Tibial nerve (tissue), 4 donors: ENCODE measurements around the gene PTPRM. TPM values are rescaled to one million over a fixed set of nuclear protein-coding genes. Genes with fewer than 3 reads are reported as not detected.

Experiments used
- DNase-seq, 2 donors: peaks; one replicate each; pipeline ENCODE4 v3.0.0-alpha.2; 2019; ENCODE audit warnings: low spot score in 2 of 2
- H3K27ac ChIP-seq, 4 donors: fragments of 200-600 bp; sonication (generic) in 3 of 4; one replicate each; pipeline ENCODE4 v1.5.1; 2017 to 2019; ENCODE audit warnings: mild to moderate bottlenecking in 1 of 4
- H3K27me3 ChIP-seq, 2 donors: fragments of 200-600 bp; sonication (generic) in 1 of 2; one replicate each; pipeline versions ENCODE4 v1.5.1 to v1.6.0; 2017 to 2019
- H3K36me3 ChIP-seq, 3 donors: fragments of 200-600 bp; sonication (generic); one replicate each; pipeline ENCODE4 v1.5.1; 2018 to 2019
- H3K4me1 ChIP-seq, 4 donors: fragments of 200-600 bp; sonication (generic) in 3 of 4; one replicate each; pipeline ENCODE4 v1.5.1; 2017 to 2019
- H3K4me3 ChIP-seq, 4 donors: fragments of 200-600 bp; sonication (generic) in 3 of 4; one replicate each; pipeline ENCODE4 v1.5.1; 2017 to 2019; ENCODE audit warnings: mild to moderate bottlenecking in 1 of 4, moderate library complexity in 1 of 4
- H3K9me3 ChIP-seq, 4 donors: fragments of 200-600 bp; sonication (generic) in 3 of 4; one replicate each; pipeline ENCODE4 v1.5.1; 2017 to 2019
- EP300 ChIP-seq, 2 donors: sonication (generic); formaldehyde crosslinking; IDR thresholded peaks; one replicate each; pipeline ENCODE4 v1.6.1; 2017; ENCODE audit warnings: antibody characterized with exemption in 2 of 2, mild to moderate bottlenecking in 1 of 2
- POLR2A ChIP-seq, 2 donors: fragments of 450-650 bp; IDR thresholded peaks; one replicate each; pipeline ENCODE4 v1.6.1; 2017; ENCODE audit warnings: antibody characterized with exemption in 2 of 2, mild to moderate bottlenecking in 2 of 2, moderate library complexity in 2 of 2
- WGBS, 2 donors: methylation state at CpG; one replicate each; pipeline ENCODE4 v1.1.5; 2018; 5-methylcytosine and 5-hydroxymethylcytosine counted together
- total RNA-seq, 4 donors: library from RNA; depleted of rRNA; stranded (reverse); fragments of >200 nt; gene quantifications; one replicate each; pipeline ENCODE4 v1.1.0, GENCODE V29; 2016
- TF ChIP-seq, protein P1 (sequence below), 5 experiments: fragments of 200-600 bp in 3 of 5; fragments of 450-650 bp in 2 of 5; sonication (generic) in 3 of 5; IDR thresholded peaks; one replicate each; pipeline ENCODE4 v1.5.1; 2016 to 2019; ENCODE audit warnings: antibody characterized with exemption in 5 of 5, mild to moderate bottlenecking in 3 of 5, moderate library complexity in 2 of 5

Gene PTPRM
- total RNA-seq, 4 donors from 2014 or later: 62.2 to 92.4 (median 80.7) TPM

DNA sequence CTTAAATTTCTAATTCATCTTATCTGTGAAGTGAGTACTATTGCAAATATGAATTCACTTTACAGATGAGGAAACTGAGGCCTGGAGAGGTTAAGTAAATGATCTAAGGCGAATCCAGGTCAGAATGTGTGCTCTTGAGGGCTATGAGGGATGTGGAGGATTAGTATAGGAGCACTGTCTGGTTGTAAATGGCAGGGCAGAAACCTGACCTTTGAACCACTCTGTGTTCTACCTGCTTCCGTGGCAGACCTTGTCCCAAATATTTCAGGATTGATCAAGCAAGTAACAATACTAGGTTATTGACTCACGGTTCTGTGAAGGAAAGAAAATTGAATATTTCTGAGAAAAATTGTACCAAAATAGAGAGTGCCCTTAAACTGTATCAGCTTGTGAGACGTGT is 74.7 kb downstream of the PTPRM start:
- Histone ChIP-seq H3K4me3 (no peak overlapping the region), H3K36me3 (no peaks in the 10 kb centered on the region), H3K4me1 (no peaks in the 10 kb centered on the region), H3K27me3 (no peaks in the 10 kb centered on the region), H3K9me3 (no peaks in the 10 kb centered on the region), H3K27ac (no peak overlapping the region)
- TF ChIP-seq EP300 (IDR thresholded peaks at IDR 0.05) (no peak), POLR2A (IDR thresholded peaks at IDR 0.05) (no peak)
- TF ChIP-seq, protein P1, sequence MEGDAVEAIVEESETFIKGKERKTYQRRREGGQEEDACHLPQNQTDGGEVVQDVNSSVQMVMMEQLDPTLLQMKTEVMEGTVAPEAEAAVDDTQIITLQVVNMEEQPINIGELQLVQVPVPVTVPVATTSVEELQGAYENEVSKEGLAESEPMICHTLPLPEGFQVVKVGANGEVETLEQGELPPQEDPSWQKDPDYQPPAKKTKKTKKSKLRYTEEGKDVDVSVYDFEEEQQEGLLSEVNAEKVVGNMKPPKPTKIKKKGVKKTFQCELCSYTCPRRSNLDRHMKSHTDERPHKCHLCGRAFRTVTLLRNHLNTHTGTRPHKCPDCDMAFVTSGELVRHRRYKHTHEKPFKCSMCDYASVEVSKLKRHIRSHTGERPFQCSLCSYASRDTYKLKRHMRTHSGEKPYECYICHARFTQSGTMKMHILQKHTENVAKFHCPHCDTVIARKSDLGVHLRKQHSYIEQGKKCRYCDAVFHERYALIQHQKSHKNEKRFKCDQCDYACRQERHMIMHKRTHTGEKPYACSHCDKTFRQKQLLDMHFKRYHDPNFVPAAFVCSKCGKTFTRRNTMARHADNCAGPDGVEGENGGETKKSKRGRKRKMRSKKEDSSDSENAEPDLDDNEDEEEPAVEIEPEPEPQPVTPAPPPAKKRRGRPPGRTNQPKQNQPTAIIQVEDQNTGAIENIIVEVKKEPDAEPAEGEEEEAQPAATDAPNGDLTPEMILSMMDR (IDR thresholded peaks at IDR 0.05): no peak
- WGBS, 2 donors: 88 to 96% methylated on average over 4 of the region's 4 CpGs
- no peak for DNase-seq

DNA sequence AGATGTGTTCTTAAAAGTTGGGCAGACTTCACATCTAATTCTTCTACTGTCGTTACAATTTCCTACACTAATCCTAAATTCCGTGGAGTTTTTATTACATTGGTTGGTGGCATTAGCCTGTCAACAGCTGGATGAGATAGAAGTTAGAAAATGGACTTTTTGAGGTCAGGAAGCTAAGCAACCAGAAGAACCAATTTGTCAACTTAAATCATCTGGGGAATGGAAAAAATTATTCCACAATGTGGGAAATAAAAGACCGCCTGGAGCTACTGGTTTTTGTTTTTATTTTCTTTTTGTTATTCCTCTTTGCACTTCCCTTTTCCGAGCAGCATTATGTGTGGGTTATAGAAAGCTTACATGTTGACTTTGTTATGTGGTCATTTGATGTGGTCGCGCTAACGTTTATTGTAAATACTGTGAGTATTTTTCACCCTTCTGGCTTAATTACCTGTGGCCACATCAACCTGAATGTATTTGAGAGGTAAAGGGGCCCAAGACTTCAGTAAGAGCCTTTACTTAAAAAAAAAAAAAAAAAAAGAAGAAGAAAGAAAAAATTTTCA is 75.3 kb downstream of the PTPRM start:
- Histone ChIP-seq H3K27me3 (no peaks in the 10 kb centered on the region), H3K36me3 (no peaks in the 10 kb centered on the region), H3K4me1 (no peaks in the 10 kb centered on the region), H3K27ac (no peak overlapping the region), H3K4me3 (no peak overlapping the region), H3K9me3 (no peaks in the 10 kb centered on the region)
- DNase-seq: no peak
- no peak for TF ChIP-seq EP300 (IDR thresholded peaks at IDR 0.05)
- TF ChIP-seq, protein P1 (IDR thresholded peaks at IDR 0.05): no peak
- TF ChIP-seq POLR2A (IDR thresholded peaks at IDR 0.05): no peak
- WGBS, 2 donors: 78 to 81% methylated on average over 7 of the region's 7 CpGs

DNA sequence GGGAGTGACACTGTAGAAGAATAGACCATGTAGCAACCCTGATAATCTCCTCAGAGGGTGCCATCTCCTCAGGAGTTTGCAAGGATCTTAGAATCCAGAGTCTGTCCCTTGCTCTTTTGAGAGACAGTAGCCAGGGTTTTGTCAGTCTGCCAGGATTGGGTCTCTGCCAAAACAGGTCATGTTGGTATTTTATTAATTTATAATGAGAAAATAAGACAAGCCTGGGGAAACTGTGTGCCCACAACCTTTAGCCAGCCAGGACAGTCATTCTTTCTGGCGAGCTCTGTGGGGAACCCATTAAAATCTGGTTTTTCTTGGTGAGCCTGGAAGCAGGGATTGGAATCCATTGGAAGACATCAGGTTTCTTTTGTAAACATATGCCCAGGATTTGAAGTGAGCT is 78.6 kb downstream of the PTPRM start:
- peaks cover 0 to 5% (median 3%) of the 10 kb centered on the region in 4 donors for H3K9me3 ChIP-seq
- TF ChIP-seq, protein P1 (IDR thresholded peaks at IDR 0.05): no peak
- TF ChIP-seq POLR2A (IDR thresholded peaks at IDR 0.05): no peak
- no peak for TF ChIP-seq EP300 (IDR thresholded peaks at IDR 0.05)
- no peaks in the 10 kb centered on the region for H3K27me3 ChIP-seq
- WGBS, 2 donors: 76 to 91% methylated on average over 1 of the region's 1 CpG
- H3K4me1 ChIP-seq: no peaks in the 10 kb centered on the region
- no peak overlapping the region for H3K27ac ChIP-seq
- DNase-seq: no peak
- no peaks in the 10 kb centered on the region for H3K36me3 ChIP-seq
- H3K4me3 ChIP-seq: no peak overlapping the region

DNA sequence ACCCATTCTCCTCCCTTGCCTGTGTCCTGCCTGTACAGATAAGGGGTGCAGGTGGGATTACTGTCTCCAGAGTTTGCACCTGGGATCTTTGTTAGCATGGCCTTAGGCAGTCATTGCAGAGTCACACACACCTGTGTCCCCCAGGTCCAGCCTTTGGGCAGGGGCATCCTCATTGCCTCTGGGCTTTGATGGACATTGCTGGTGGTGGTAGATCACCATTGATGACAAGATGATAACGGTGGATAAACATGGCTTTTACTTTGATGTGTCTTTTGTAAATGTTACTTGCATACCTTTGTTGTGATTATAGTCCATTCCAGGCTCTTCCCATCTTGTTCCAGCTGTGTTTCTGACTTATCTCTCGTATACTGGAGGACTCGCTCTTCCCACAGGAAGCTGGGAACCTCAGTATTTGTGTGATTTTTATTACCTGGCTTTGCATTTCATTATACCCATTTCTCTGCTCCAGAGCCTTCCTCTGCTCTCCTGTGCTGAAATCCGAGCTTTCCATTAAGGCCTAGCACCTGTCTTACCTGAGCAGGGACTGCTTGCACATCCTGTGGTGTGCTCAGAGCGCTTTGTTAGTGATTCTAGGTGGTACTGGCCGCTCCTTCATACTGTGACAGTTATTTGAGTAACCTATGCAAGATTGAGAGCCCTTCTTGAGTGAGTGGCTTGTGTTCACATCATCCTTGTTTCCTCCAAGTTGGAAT is 79.2 kb downstream of the PTPRM start:
- TF ChIP-seq POLR2A (IDR thresholded peaks at IDR 0.05): no peak
- TF ChIP-seq EP300 (IDR thresholded peaks at IDR 0.05): no peak
- TF ChIP-seq, protein P1 (IDR thresholded peaks at IDR 0.05): no peak
- Histone ChIP-seq H3K27me3 (no peaks in the 10 kb centered on the region), H3K27ac (no peak overlapping the region), H3K4me1 (no peaks in the 10 kb centered on the region), H3K9me3 (peaks cover 0 to 5% (median 3%) of the 10 kb centered on the region in 4 donors), H3K36me3 (no peaks in the 10 kb centered on the region), H3K4me3 (no peak overlapping the region)
- DNase-seq: no peak
- 84 to 95% methylated on average over 6 of the region's 6 CpGs for WGBS, 2 donors

DNA sequence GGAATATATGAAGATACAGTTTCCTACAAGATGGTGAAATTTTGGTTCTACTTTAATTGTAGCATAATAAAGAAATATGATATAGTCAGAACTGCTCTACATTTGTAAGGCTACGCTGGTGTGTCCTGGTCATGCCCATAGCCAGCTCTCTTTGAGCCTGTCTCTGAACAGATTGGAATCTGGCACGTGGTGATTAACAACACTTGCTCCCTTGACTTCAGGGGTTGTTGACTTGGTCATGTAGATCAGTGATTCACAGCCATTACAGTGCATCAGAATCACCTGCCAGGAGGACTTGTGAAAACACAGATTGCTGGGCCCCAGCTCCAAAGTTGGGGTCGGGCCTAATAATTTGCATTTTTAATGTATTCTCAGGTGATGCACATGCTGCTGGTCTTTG is 80.4 kb downstream of the PTPRM start:
- no peak overlapping the region for H3K27ac ChIP-seq
- no peak for DNase-seq
- no peaks in the 10 kb centered on the region for H3K36me3 ChIP-seq
- WGBS, 2 donors: 87 to 88% methylated on average over 3 of the region's 3 CpGs
- peaks cover 0 to 5% (median 3%) of the 10 kb centered on the region in 4 donors for H3K9me3 ChIP-seq
- H3K27me3 ChIP-seq: no peaks in the 10 kb centered on the region
- H3K4me3 ChIP-seq: no peak overlapping the region
- H3K4me1 ChIP-seq: no peaks in the 10 kb centered on the region
- no peak for TF ChIP-seq POLR2A (IDR thresholded peaks at IDR 0.05)
- no peak for TF ChIP-seq EP300 (IDR thresholded peaks at IDR 0.05)
- TF ChIP-seq, protein P1 (IDR thresholded peaks at IDR 0.05): no peak
